Measurements from ENCODE around the gene TRUB2.

Gene TRUB2

DNA sequence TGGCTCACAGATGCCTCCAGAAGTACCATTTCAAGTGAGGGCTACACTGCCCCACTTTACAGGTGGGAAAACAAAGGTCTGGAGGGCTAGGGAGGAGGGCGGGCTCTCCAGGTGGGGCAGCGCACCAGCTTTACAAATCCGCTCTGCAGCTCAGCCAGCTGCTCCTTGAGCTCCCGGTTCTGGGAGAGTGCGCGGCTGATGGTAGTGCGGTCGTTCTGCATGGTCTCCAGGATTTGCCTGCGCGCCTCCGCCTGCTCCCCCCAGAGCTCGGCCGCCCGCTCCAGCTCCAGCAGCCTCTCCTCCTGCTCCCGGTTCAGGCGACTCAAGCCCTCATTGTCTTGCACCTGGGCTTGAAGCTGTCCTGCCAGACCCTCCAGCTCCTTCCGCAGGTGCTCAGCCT, 61.9 kb downstream of the TRUB2 start:
- DNase-seq = no peak

- no peak for DNase-seq
Observed at GRCh38 chr9:128259156-128259555, 63.1 kb downstream of the TRUB2 start.

DNA sequence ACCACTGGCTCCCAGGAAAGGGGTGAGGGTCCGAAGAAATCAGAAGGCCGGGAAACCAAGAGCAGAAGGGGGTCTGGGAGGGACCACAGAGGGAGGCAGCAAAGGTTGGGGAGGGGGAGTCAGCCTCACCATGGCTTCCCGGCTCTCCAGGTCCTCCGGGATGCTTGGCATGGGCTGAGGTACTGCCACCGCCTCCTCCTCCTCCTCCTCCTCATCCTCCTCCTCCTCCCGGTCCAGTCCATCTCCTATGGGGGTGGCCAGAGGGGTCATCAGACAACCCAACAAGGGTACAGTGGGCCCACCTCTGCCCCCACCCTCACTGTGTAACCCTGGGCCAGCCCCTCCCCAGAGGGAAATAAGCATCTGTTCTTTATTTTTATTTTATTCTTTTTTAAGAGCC, 63.9 kb downstream of the TRUB2 start:
- no peak for DNase-seq

GRCh38 chr9:128257907-128258306, 64.3 kb downstream of the TRUB2 start:
- no peak for DNase-seq

GRCh38 chr9:128257086-128257825, 65.0 kb downstream of the TRUB2 start:
- no peak for DNase-seq
